ENCODE results near the gene INO80C.

Gene INO80C

GRCh38 chr18:35451916-35452315 lies 45.8 kb downstream of the INO80C start:
- H3K4ac ChIP-seq (ENCODE audit: low read depth, low read length) = no peak overlapping the region
- no peak for DNase-seq
- no peak overlapping the region for H4K91ac ChIP-seq (ENCODE audit: low read depth, low read length)
- no peak overlapping the region for H2BK12ac ChIP-seq (ENCODE audit: low read length)
- H3K23ac ChIP-seq (ENCODE audit: low read length) = no peak overlapping the region
- no peak overlapping the region for H3K4me2 ChIP-seq (ENCODE audit: low read length)
- no peak overlapping the region for H4K8ac ChIP-seq (ENCODE audit: low read depth, low read length)
- H3K79me1 ChIP-seq (ENCODE audit: low read length) = peaks cover 4% of the 10 kb centered on the region
- no peak overlapping the region for H2BK5ac ChIP-seq (ENCODE audit: low read depth, low read length, poor library complexity)
- no peak overlapping the region for H2AFZ ChIP-seq (ENCODE audit: insufficient read depth, low read length, poor library complexity)
- H2BK120ac ChIP-seq (ENCODE audit: insufficient read depth, low read length, poor library complexity) = no peak overlapping the region
- no peak overlapping the region for H2AK5ac ChIP-seq (ENCODE audit: low read length)
- H3K36me3 ChIP-seq (ENCODE audit: control insufficient read depth in 1 of 2, insufficient read depth in 2 of 2, low read length in 2 of 2) = no peaks in the 10 kb centered on the region
- no peaks in the 10 kb centered on the region for H3K79me2 ChIP-seq (ENCODE audit: control insufficient read depth, insufficient read depth, low read length, poor library complexity)
- H3K14ac ChIP-seq (ENCODE audit: low read length) = no peak overlapping the region
- no peak overlapping the region for H3K9ac ChIP-seq (ENCODE audit: low read length)
- no peak overlapping the region for H4K12ac ChIP-seq (ENCODE audit: low read depth, low read length)
- no peak overlapping the region for H3K4me3 ChIP-seq (ENCODE audit: low read depth, low read length)
- no peak overlapping the region for H3K27ac ChIP-seq (ENCODE audit: low read depth, low read length)
- H3K4me1 ChIP-seq (ENCODE audit: control insufficient read depth in 1 of 2, insufficient read depth in 2 of 2, low read length in 2 of 2) = peaks cover 0 to 2% of the 10 kb centered on the region in 2 experiments
- no peak overlapping the region for H3K18ac ChIP-seq (ENCODE audit: low read length)
- no peaks in the 10 kb centered on the region for H3K9me3 ChIP-seq (ENCODE audit: insufficient read depth, low read depth, low read length)
- no peaks in the 10 kb centered on the region for H3K27me3 ChIP-seq (ENCODE audit: insufficient read depth, low read length)
- no CpG with 5 or more reads among the region's 1 CpG for WGBS (ENCODE audit: extremely low coverage, insufficient coverage, insufficient read length)

GRCh38 chr18:35451032-35451431 lies 46.7 kb downstream of the INO80C start:
- WGBS (ENCODE audit: extremely low coverage, insufficient coverage, insufficient read length) = no CpG with 5 or more reads among the region's 3 CpGs

GRCh38 chr18:35444636-35445035 lies 53.1 kb downstream of the INO80C start:
- Histone ChIP-seq H3K18ac (ENCODE audit: low read length) (no peak overlapping the region), H3K36me3 (ENCODE audit: control insufficient read depth in 1 of 2, insufficient read depth in 2 of 2, low read length in 2 of 2) (no peaks in the 10 kb centered on the region), H3K4me3 (ENCODE audit: low read depth, low read length) (no peak overlapping the region), H3K4ac (ENCODE audit: low read depth, low read length) (no peak overlapping the region), H4K12ac (ENCODE audit: low read depth, low read length) (no peak overlapping the region), H2BK12ac (ENCODE audit: low read length) (no peak overlapping the region), H3K79me1 (ENCODE audit: low read length) (peaks cover 2% of the 10 kb centered on the region), H2AFZ (ENCODE audit: insufficient read depth, low read length, poor library complexity) (no peak overlapping the region), H3K27ac (ENCODE audit: low read depth, low read length) (no peak overlapping the region), H3K27me3 (ENCODE audit: insufficient read depth, low read length) (no peaks in the 10 kb centered on the region), H2AK5ac (ENCODE audit: low read length) (no peak overlapping the region), H3K79me2 (ENCODE audit: control insufficient read depth, insufficient read depth, low read length, poor library complexity) (no peaks in the 10 kb centered on the region), H3K4me1 (ENCODE audit: control insufficient read depth in 1 of 2, insufficient read depth in 2 of 2, low read length in 2 of 2) (peaks cover 4 to 13% of the 10 kb centered on the region in 2 experiments), H3K9ac (ENCODE audit: low read length) (no peak overlapping the region), H4K8ac (ENCODE audit: low read depth, low read length) (no peak overlapping the region), H3K9me3 (ENCODE audit: insufficient read depth, low read depth, low read length) (no peaks in the 10 kb centered on the region), H2BK5ac (ENCODE audit: low read depth, low read length, poor library complexity) (no peak overlapping the region), H4K91ac (ENCODE audit: low read depth, low read length) (no peak overlapping the region), H3K4me2 (ENCODE audit: low read length) (no peak overlapping the region), H2BK120ac (ENCODE audit: insufficient read depth, low read length, poor library complexity) (no peak overlapping the region), H3K14ac (ENCODE audit: low read length) (no peak overlapping the region), H3K23ac (ENCODE audit: low read length) (no peak overlapping the region)
- DNase-seq = no peak
- no CpG with 5 or more reads among the region's 6 CpGs for WGBS (ENCODE audit: extremely low coverage, insufficient coverage, insufficient read length)

More at GRCh38 chr18:35451032-35451431, 46.7 kb downstream of the INO80C start:
- Histone ChIP-seq H3K27me3 (ENCODE audit: insufficient read depth, low read length) (no peaks in the 10 kb centered on the region), H3K36me3 (ENCODE audit: control insufficient read depth in 1 of 2, insufficient read depth in 2 of 2, low read length in 2 of 2) (no peaks in the 10 kb centered on the region), H3K79me1 (ENCODE audit: low read length) (peaks cover 1% of the 10 kb centered on the region), H3K18ac (ENCODE audit: low read length) (no peak overlapping the region), H3K4me1 (ENCODE audit: control insufficient read depth in 1 of 2, insufficient read depth in 2 of 2, low read length in 2 of 2) (no peaks in the 10 kb centered on the region), H3K79me2 (ENCODE audit: control insufficient read depth, insufficient read depth, low read length, poor library complexity) (no peaks in the 10 kb centered on the region), H3K4ac (ENCODE audit: low read depth, low read length) (no peak overlapping the region), H2AFZ (ENCODE audit: insufficient read depth, low read length, poor library complexity) (no peak overlapping the region), H2AK5ac (ENCODE audit: low read length) (peak overlapping the region; percentile 46), H3K4me3 (ENCODE audit: low read depth, low read length) (no peak overlapping the region), H3K9me3 (ENCODE audit: insufficient read depth, low read depth, low read length) (no peaks in the 10 kb centered on the region), H2BK12ac (ENCODE audit: low read length) (no peak overlapping the region), H3K14ac (ENCODE audit: low read length) (no peak overlapping the region), H2BK5ac (ENCODE audit: low read depth, low read length, poor library complexity) (no peak overlapping the region), H2BK120ac (ENCODE audit: insufficient read depth, low read length, poor library complexity) (no peak overlapping the region), H4K8ac (ENCODE audit: low read depth, low read length) (no peak overlapping the region), H3K27ac (ENCODE audit: low read depth, low read length) (no peak overlapping the region), H3K4me2 (ENCODE audit: low read length) (no peak overlapping the region), H3K9ac (ENCODE audit: low read length) (no peak overlapping the region), H4K12ac (ENCODE audit: low read depth, low read length) (no peak overlapping the region), H4K91ac (ENCODE audit: low read depth, low read length) (no peak overlapping the region), H3K23ac (ENCODE audit: low read length) (no peak overlapping the region)
- DNase-seq = no peak

GRCh38 chr18:35443847-35444246 lies 53.9 kb downstream of the INO80C start:
- Histone ChIP-seq H3K4me1 (ENCODE audit: control insufficient read depth in 1 of 2, insufficient read depth in 2 of 2, low read length in 2 of 2) (peaks cover 4 to 13% of the 10 kb centered on the region in 2 experiments), H4K91ac (ENCODE audit: low read depth, low read length) (no peak overlapping the region), H3K23ac (ENCODE audit: low read length) (no peak overlapping the region), H3K79me1 (ENCODE audit: low read length) (peaks cover 2% of the 10 kb centered on the region), H2AK5ac (ENCODE audit: low read length) (no peak overlapping the region), H2BK12ac (ENCODE audit: low read length) (no peak overlapping the region), H3K79me2 (ENCODE audit: control insufficient read depth, insufficient read depth, low read length, poor library complexity) (no peaks in the 10 kb centered on the region), H4K12ac (ENCODE audit: low read depth, low read length) (no peak overlapping the region), H3K4ac (ENCODE audit: low read depth, low read length) (no peak overlapping the region), H3K9ac (ENCODE audit: low read length) (no peak overlapping the region), H4K8ac (ENCODE audit: low read depth, low read length) (no peak overlapping the region), H3K9me3 (ENCODE audit: insufficient read depth, low read depth, low read length) (no peaks in the 10 kb centered on the region), H2BK5ac (ENCODE audit: low read depth, low read length, poor library complexity) (no peak overlapping the region), H3K14ac (ENCODE audit: low read length) (no peak overlapping the region), H3K36me3 (ENCODE audit: control insufficient read depth in 1 of 2, insufficient read depth in 2 of 2, low read length in 2 of 2) (no peaks in the 10 kb centered on the region), H3K27ac (ENCODE audit: low read depth, low read length) (no peak overlapping the region), H2BK120ac (ENCODE audit: insufficient read depth, low read length, poor library complexity) (no peak overlapping the region), H3K27me3 (ENCODE audit: insufficient read depth, low read length) (no peaks in the 10 kb centered on the region), H3K4me3 (ENCODE audit: low read depth, low read length) (no peak overlapping the region), H2AFZ (ENCODE audit: insufficient read depth, low read length, poor library complexity) (no peak overlapping the region), H3K4me2 (ENCODE audit: low read length) (no peak overlapping the region), H3K18ac (ENCODE audit: low read length) (no peak overlapping the region)
- no CpG with 5 or more reads among the region's 2 CpGs for WGBS (ENCODE audit: extremely low coverage, insufficient coverage, insufficient read length)
- DNase-seq = no peak

Data from trophoblast cell (in vitro differentiated cells and primary cell).